HepG2 (cell line): ENCODE results near the gene KRTAP4-16. TPM values are rescaled to one million over a fixed set of nuclear protein-coding genes. Genes with fewer than 3 reads are reported as not detected.
"Not testable (repeated sequence)": the region's sequence is repeated elsewhere in the genome, so short reads cannot be mapped to it uniquely, and the experiment has no call there.

ENCODE experiments used
- ATAC-seq: fragments of 200-7000 bp; cut with Tn5 transposase; 3 replicates; pipeline ENCODE4 v1.9.1; 2020; ENCODE audit warnings: mild to moderate bottlenecking, moderate library complexity
- BruUV-seq: library from RNA; stranded (reverse); fragments of 400-500 nt; replicated peaks from 2 replicates; lab custom pipeline; 2021; lab: Mats Ljungman, UMichigan
- CTCF ChIA-PET: fragments of 300-600 bp; formaldehyde crosslinking; extraction: SDS; loops from one replicate; lab custom pipeline; 2021; ENCODE audit warnings: low total read pairs, inconsistent platforms, low intra/inter-chr PET ratio; lab: Yijun Ruan, JAX
- POLR2A ChIA-PET: fragments of 350-600 bp; sonication (Branson Sonifier 250); formaldehyde crosslinking; loops from one replicate; lab custom pipeline; 2020; ENCODE audit warnings: antibody characterized with exemption, inconsistent platforms; lab: Yijun Ruan, JAX
- DNase-seq: peaks from one replicate; pipeline ENCODE4 v3.0.0-alpha.2; 2015; ENCODE audit warnings: low spot score
- FAIRE-seq: peaks from 3 replicates; lab custom pipeline; 2011; peaks lifted over from hg19 to GRCh38; lab: Jason Lieb, UNC
- H2AFZ ChIP-seq: one replicate; pipeline ENCODE4 v1.6.1; 2011; ENCODE audit warnings: low read length, inconsistent platforms
- H3K27ac ChIP-seq: fragments of 300-600 bp; 3 replicates; pipeline ENCODE4 v1.8.0; 2011; ENCODE audit warnings: mixed run types, mild to moderate bottlenecking, mixed read lengths, low read length, inconsistent platforms; ENCODE audit not compliant: insufficient read depth; ENCODE audit errors: extremely low read length
- H3K27me3 ChIP-seq, 2 experiments: fragments of 200-600 bp in 1 of 2; 2 replicates in 1 of 2; 3 replicates in 1 of 2; pipeline versions ENCODE4 v1.6.0 to v1.8.0; 2011; ENCODE audit warnings: low read length in 2 of 2, mild to moderate bottlenecking in 2 of 2, moderate library complexity in 2 of 2, inconsistent platforms in 1 of 2; ENCODE audit not compliant: insufficient read depth in 2 of 2, control insufficient read depth in 1 of 2
- H3K36me3 ChIP-seq, 2 experiments: fragments of 200-600 bp in 1 of 2; replicated peaks in 1 of 2; 2 replicates in 1 of 2; 3 replicates in 1 of 2; pipeline versions ENCODE4 v1.5.1 to v1.8.0; 2011; ENCODE audit warnings: low read length in 2 of 2, inconsistent platforms in 1 of 2; ENCODE audit not compliant: insufficient read depth in 2 of 2, control insufficient read depth in 1 of 2
- H3K4me1 ChIP-seq: 2 replicates; pipeline ENCODE4 v1.5.1; 2012; ENCODE audit warnings: low read length, inconsistent platforms; ENCODE audit not compliant: insufficient read depth
- H3K4me2 ChIP-seq: 2 replicates; pipeline ENCODE4 v1.6.0; 2011; ENCODE audit warnings: low read depth, low read length, inconsistent platforms
- H3K4me3 ChIP-seq, 3 experiments: fragments of 200-600 bp in 1 of 3; sonication (generic), shearing (Covaris generic) in 1 of 3; replicated peaks in 1 of 3; 2 replicates each; pipeline ENCODE4 v1.5.1; 2011 to 2016; ENCODE audit warnings: low read length in 3 of 3, inconsistent platforms in 2 of 3, low read depth in 2 of 3, mild to moderate bottlenecking in 2 of 3, control low read depth in 1 of 3, mixed read lengths in 1 of 3; ENCODE audit not compliant: insufficient read depth in 1 of 3
- H3K79me2 ChIP-seq: one replicate; pipeline ENCODE4 v1.6.1; 2011; ENCODE audit warnings: low read length, inconsistent platforms; ENCODE audit not compliant: insufficient read depth
- H3K9ac ChIP-seq: 2 replicates; pipeline ENCODE4 v1.6.0; 2011; ENCODE audit warnings: mild to moderate bottlenecking, low read depth, low read length, inconsistent platforms; ENCODE audit not compliant: insufficient read depth
- H3K9me3 ChIP-seq: 2 replicates; pipeline ENCODE4 v1.5.1; 2012; ENCODE audit warnings: mild to moderate bottlenecking, low read length
- H4K20me1 ChIP-seq: 2 replicates; pipeline ENCODE4 v1.6.0; 2011; ENCODE audit warnings: inconsistent platforms, mild to moderate bottlenecking, low read length, moderate library complexity; ENCODE audit not compliant: insufficient read depth
- MAFF ChIP-seq: IDR thresholded peaks from 2 replicates; pipeline ENCODE4 v1.6.1; 2011; ENCODE audit warnings: low read depth, low read length, improper control_type of control experiment
- MAFK ChIP-seq, 2 experiments: IDR thresholded peaks in 1 of 2; conservative IDR thresholded peaks in 1 of 2; 2 replicates each; pipeline ENCODE4 v1.6.1; 2011; ENCODE audit warnings: improper control_type of control experiment in 2 of 2, low read length in 2 of 2
- ZNF558 ChIP-seq: sonication (generic); formaldehyde crosslinking; IDR thresholded peaks from 2 replicates; pipeline ENCODE4 v1.9.0; 2022; ENCODE audit warnings: mild to moderate bottlenecking, missing genetic modification reagents, borderline replicate concordance
- ZNF879 ChIP-seq: sonication (generic); formaldehyde crosslinking; IDR thresholded peaks from 2 replicates; pipeline ENCODE4 v1.8.1; 2023; ENCODE audit warnings: missing genetic modification reagents
- WGBS: methylation state at CpG from one replicate; pipeline ENCODE4 v1.1.6; 2017; ENCODE audit warnings: low lambda C conversion rate; 5-methylcytosine and 5-hydroxymethylcytosine counted together
- in situ Hi-C: cut with HindIII; loops from 2 replicates; pipeline ENCODE4 v1.10.0; 2017; ENCODE audit warnings: low pct_unique_long_range_greater_than_20kb; ENCODE audit not compliant: extremely low pct_ligation_motif_present
- intact Hi-C: fragments of 100-400 bp; cut with micrococcal nuclease; formaldehyde crosslinking; loops from one replicate; pipeline ENCODE4 v1.10.0; 2022; ENCODE audit not compliant: unreplicated experiment
- polyA plus RNA-seq, 8 experiments: library from polyadenylated mRNA; depleted of rRNA in 3 of 8; stranded (reverse) in 7 of 8; unstranded in 1 of 8; fragments of >200 nt; fragmentation: Illumina TruSeq in 4 of 8; extraction: Trizol in 4 of 8; gene quantifications; 2 replicates each; pipeline versions ENCODE4 v1.2.1 to v1.2.3, GENCODE V29; 2011 to 2016; ENCODE audit warnings: low read depth in 4 of 8, missing spikeins in 1 of 8, mixed read lengths in 1 of 8; ENCODE audit not compliant: insufficient read depth in 1 of 8
- total RNA-seq, 5 experiments: library from RNA; depleted of rRNA; stranded (reverse); fragments of >200 nt; fragmentation: Illumina TruSeq; extraction: Trizol; gene quantifications; 2 replicates each; pipeline ENCODE4 v1.2.3, GENCODE V29; 2016; ENCODE audit warnings: low read depth in 1 of 5
- TF ChIP-seq, protein P1 (sequence below): conservative IDR thresholded peaks from 2 replicates; pipeline ENCODE4 v1.6.1; 2018; ENCODE audit warnings: missing genetic modification reagents

KRTAP4-16 gene
- total and polyA plus RNA-seq, 2 of the 13 experiments (the other 11 are each of a cell fraction or from before 2014, with no cell fraction given): not detected

DNA sequence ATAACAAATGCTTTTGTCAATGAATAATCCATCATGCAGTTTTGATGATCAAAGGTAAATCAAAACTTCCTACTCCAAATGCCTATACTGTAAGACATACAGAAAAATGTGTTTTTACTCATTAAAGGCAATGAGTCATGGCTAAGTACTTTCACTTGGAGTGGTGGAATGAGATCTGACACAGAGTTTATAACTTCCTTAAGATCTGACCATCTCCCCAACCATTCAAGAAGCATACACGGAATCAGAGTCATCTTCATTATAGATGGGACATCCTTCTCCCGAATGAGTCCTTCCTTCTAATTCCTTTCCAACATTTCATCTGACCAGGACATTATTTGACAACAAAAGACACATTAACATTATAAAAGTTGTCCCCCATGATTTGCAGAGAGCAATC is 18.6 kb downstream of the KRTAP4-16 start:
- BruUV-seq, ATAC-seq, H3K79me2 ChIP-seq, in situ Hi-C loops, H3K4me3 ChIP-seq, H3K36me3 ChIP-seq, H4K20me1 ChIP-seq, CTCF ChIA-PET, H2AFZ ChIP-seq, H3K27ac ChIP-seq, intact Hi-C loops, FAIRE-seq, H3K9me3 ChIP-seq, POLR2A ChIA-PET, H3K9ac ChIP-seq, H3K27me3 ChIP-seq, H3K4me1 ChIP-seq, H3K4me2 ChIP-seq, DNase-seq: not testable (repeated sequence)
- WGBS: 12% methylated on average over 2 of the region's 2 CpGs

DNA sequence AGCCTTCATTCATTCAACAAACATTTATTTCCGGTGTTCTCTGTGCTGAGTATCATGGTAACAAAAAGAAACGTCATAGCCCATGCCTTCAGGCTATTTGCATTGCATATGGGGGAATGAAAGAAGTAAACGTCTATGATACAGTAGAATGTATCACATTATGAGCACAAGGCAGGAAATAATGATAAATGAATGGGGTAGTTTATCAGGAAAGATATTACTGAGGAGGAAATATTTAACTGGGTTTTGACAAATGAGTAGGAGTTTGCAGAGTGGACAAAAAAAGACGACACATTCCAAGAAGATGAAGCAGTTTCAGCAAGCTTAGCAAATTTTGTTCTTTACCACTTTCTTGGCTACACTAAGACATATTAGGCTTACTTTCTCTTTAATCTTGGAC is 19.4 kb downstream of the KRTAP4-16 start:
- no peak for ATAC-seq

More for the DNA sequence above, 19.4 kb downstream of the KRTAP4-16 start:
- in situ Hi-C loops: no loop called here
- CTCF ChIA-PET: no interaction called here
- Histone ChIP-seq H3K79me2 (no peaks in the 10 kb centered on the region), H3K4me3 (no peak overlapping the region)
- TF ChIP-seq ZNF558 (CRISPR knock-in tag) (no peak), MAFK (conservative IDR thresholded peaks at IDR 0.05 in 1 of 2, IDR thresholded peaks at IDR 0.05 in 1 of 2; ENCODE audit: low read length in 2 of 2) (peak; percentile 24 to 60; a peak in 3 of 4 replicates), MAFF (0 out of 2 replicates have a peak, but pooled peaks have one; percentile 50), ZNF879 (CRISPR knock-in tag) (no peak)
- TF ChIP-seq, protein P1, sequence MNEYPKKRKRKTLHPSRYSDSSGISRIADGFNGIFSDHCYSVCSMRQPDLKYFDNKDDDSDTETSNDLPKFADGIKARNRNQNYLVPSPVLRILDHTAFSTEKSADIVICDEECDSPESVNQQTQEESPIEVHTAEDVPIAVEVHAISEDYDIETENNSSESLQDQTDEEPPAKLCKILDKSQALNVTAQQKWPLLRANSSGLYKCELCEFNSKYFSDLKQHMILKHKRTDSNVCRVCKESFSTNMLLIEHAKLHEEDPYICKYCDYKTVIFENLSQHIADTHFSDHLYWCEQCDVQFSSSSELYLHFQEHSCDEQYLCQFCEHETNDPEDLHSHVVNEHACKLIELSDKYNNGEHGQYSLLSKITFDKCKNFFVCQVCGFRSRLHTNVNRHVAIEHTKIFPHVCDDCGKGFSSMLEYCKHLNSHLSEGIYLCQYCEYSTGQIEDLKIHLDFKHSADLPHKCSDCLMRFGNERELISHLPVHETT (CRISPR knock-in tag): no peak
- TF ChIP-seq, all 625 proteins: peak for 2
- H3K27me3 ChIP-seq: no peaks in the 10 kb centered on the region; a peak in 2 of 5 replicates
- FAIRE-seq (no peak), DNase-seq (no peak)
- no peaks in the 10 kb centered on the region for H3K36me3 ChIP-seq
- no peaks in the 10 kb centered on the region for H4K20me1 ChIP-seq
- no peaks in the 10 kb centered on the region for H3K4me1 ChIP-seq
- no peak overlapping the region for H3K27ac ChIP-seq
- H2AFZ ChIP-seq: no peak overlapping the region
- H3K4me2 ChIP-seq: no peak overlapping the region
- intact Hi-C loops: no loop called here
- BruUV-seq: no TSS peak
- H3K9ac ChIP-seq: no peak overlapping the region
- H3K9me3 ChIP-seq: no peaks in the 10 kb centered on the region
- WGBS: 2% methylated on average over 4 of the region's 4 CpGs
- POLR2A ChIA-PET: no interaction called here
